NCI-H748 (cell line): Measurements from ENCODE around the gene TNNC1.

Experiments
- DNase-seq: peaks from one replicate; lab custom pipeline; 2025; ENCODE audit not compliant: unreplicated experiment; lab: John Stamatoyannopoulos, UW

Gene TNNC1

DNA sequence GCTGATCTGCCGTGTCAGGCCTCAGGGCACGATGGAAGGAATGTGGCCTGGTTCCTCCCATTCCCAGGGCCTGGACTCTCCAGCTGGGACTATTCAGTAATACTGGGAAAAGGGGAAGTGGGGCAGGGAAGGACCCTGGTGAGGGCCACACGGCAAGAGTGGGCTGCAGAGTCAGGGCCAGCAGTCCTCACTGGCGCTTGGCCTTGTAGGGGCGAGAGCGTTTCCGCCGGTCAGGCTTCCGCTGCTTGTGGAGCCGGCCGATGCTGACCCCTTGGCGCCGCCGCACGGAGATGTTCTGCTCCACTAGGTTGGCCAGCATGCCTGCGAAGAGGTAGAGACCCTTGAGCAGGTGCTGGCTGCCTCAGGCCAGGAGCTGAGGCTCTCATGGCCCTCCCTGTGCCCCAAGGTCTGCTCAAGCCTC is 51.7 kb downstream of the TNNC1 start:
- no peak for DNase-seq

DNA sequence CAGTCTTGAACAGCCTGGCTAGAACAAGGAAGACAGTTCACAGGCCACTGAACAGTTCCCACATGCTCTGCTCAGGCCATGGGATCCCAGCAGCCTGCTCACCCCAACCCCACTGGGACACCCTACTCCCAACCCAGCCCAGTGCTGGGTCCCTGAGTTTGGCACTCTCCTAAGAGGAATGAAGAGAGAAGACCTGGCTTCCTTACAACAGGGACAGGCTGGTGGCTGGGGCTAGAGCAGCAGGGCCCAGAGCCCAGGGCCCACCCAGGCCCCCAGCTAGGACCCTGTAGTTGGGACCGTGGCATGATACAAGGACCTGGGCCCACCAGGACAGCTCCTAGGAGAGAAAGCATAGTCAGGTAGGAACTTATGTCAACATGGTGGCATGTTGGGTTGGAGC is 52.3 kb downstream of the TNNC1 start:
- DNase-seq: no peak
